OCI-LY1 (cell line): ENCODE results near the gene CDH4.

Experiments used
- CTCF ChIP-seq: fragments of 200-600 bp; sonication (generic), shearing (Covaris generic); IDR thresholded peaks from 2 replicates; pipeline ENCODE4 v1.5.1; 2017; ENCODE audit warnings: mild to moderate bottlenecking, antibody characterized with exemption, low read length, moderate library complexity, mixed read lengths
- EZH2 ChIP-seq: fragments of 200-600 bp; sonication (generic), shearing (Covaris generic); IDR thresholded peaks from 2 replicates; pipeline ENCODE4 v1.8.0; 2017; ENCODE audit warnings: borderline replicate concordance, mixed run types, mild to moderate bottlenecking, antibody characterized with exemption, low read length, moderate library complexity, mixed read lengths

DNA sequence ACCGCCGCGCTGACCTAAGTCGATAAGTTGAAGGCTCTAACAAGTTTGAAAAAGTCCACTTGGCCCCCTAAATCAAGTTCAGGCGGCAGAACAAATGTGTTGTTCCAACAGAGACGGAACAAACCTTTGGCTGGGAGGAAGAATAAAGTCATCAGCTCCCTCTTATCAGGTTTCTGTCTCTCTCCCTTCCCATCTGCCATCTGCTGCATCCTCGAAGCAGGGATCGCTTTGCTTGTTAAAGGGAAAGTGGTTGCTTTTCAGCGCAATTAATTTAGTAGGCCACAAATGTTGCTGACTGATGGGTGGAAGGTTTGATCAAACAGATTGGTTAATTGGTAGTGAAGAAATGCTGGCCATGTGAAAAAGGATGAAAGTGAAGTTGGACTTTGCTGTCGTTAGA is 64.3 kb downstream of the CDH4 start:
- TF ChIP-seq CTCF (no peak), EZH2 (no peak)
